Muscle of leg (tissue), 11 donors: ENCODE measurements around the gene MED17. TPM values are rescaled to one million over a fixed set of nuclear protein-coding genes. Genes with fewer than 3 reads are reported as not detected.
"Not testable (repeated sequence)": the region's sequence is repeated elsewhere in the genome, so short reads cannot be mapped to it uniquely, and the experiment has no call there.

Source experiments
- DNase-seq: peaks from one replicate; pipeline ENCODE4 v3.0.0; 2013
- H3K27ac ChIP-seq: one replicate; pipeline ENCODE4 v1.5.1; 2013; ENCODE audit warnings: mild to moderate bottlenecking, low read length, control low read depth
- H3K27me3 ChIP-seq: one replicate; pipeline ENCODE4 v1.6.1; 2013; ENCODE audit warnings: low read length; ENCODE audit not compliant: control insufficient read depth, insufficient read depth
- H3K36me3 ChIP-seq: one replicate; pipeline ENCODE4 v1.6.1; 2013; ENCODE audit warnings: low read length; ENCODE audit not compliant: control insufficient read depth, insufficient read depth
- H3K4me1 ChIP-seq: one replicate; pipeline ENCODE4 v1.6.1; 2013; ENCODE audit warnings: low read length; ENCODE audit not compliant: control insufficient read depth, insufficient read depth
- H3K4me3 ChIP-seq: one replicate; pipeline ENCODE4 v1.5.1; 2013; ENCODE audit warnings: low read length, control low read depth
- H3K9me3 ChIP-seq: replicated peaks from 2 replicates; pipeline ENCODE4 v1.6.1; 2013; ENCODE audit warnings: low read depth, low read length; ENCODE audit not compliant: control insufficient read depth
- WGBS: methylation state at CpG from one replicate; pipeline ENCODE4 v1.1.5; 2013; ENCODE audit warnings: missing lambda C conversion rate; ENCODE audit not compliant: insufficient coverage; 5-methylcytosine and 5-hydroxymethylcytosine counted together
- polyA plus RNA-seq, 8 donors: library from polyadenylated mRNA; unstranded; fragments of 120-200 nt; gene quantifications; one replicate each; pipeline versions ENCODE4 v1.2.1 to v1.2.3, GENCODE V29; 2013; ENCODE audit warnings: inconsistent platforms in 1 of 8, low replicate concordance in 1 of 8; ENCODE audit not compliant: insufficient read length in 8 of 8, insufficient read depth in 1 of 8
- total RNA-seq: library from RNA; stranded (reverse); fragments of 120-200 nt; gene quantifications from one replicate; pipeline ENCODE4 v1.2.4, GENCODE V29; 2013

The MED17 gene
- total and polyA plus RNA-seq, 9 donors = 18.0 to 31.9 (median 22.2) TPM

DNA sequence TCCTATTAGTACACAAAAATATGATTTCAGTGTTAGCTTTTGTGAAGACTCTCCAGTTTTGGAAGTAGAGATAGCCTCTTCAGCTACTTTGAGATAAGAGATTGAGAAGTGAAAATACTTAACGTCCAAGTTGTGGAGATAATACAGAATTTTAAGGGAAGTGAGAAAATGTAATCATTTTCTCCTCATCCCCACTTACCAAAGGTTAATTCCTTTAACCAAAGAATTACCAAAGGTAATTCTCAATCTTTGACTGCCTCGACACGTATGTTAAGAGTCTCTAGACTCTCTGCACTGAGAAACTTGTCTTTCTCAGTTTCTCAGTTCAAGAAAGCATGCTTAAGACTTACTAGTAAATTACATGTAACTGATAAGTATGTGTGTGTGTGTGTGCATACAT is 27.3 kb upstream of the MED17 start:
- Histone ChIP-seq H3K27ac (no peak overlapping the region), H3K4me3 (no peak overlapping the region), H3K27me3 (no peaks in the 10 kb centered on the region), H3K9me3 (no peaks in the 10 kb centered on the region), H3K36me3 (peaks cover 48% of the 10 kb centered on the region), H3K4me1 (no peaks in the 10 kb centered on the region)
- WGBS = no CpG with 5 or more reads among the region's 3 CpGs
- DNase-seq = no peak

DNA sequence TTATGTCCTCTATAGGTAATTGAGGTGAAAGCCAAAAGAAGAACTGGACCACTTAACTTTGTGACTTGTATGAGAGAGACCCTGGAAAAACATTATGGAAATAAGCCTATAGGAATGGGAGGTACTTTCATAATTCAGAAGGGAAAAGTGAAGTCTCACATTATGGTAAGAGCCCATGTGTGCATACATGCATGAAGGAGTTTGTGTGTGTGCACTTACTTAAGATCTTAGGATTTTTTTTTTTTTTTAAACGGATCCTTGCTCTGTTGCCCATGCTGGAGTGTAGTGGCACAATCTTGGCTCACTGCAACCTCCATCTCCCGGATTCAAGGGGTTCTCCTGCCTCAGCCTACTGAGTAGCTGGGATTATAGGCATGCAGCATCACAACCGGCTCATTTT is 26.8 kb upstream of the MED17 start:
- Histone ChIP-seq H3K27ac (no peak overlapping the region), H3K36me3 (peaks cover 49% of the 10 kb centered on the region), H3K4me3 (no peak overlapping the region), H3K9me3 (no peaks in the 10 kb centered on the region), H3K4me1 (no peaks in the 10 kb centered on the region), H3K27me3 (no peaks in the 10 kb centered on the region)
- no peak for DNase-seq
- 100% methylated on average over 1 of the region's 3 CpGs for WGBS

DNA sequence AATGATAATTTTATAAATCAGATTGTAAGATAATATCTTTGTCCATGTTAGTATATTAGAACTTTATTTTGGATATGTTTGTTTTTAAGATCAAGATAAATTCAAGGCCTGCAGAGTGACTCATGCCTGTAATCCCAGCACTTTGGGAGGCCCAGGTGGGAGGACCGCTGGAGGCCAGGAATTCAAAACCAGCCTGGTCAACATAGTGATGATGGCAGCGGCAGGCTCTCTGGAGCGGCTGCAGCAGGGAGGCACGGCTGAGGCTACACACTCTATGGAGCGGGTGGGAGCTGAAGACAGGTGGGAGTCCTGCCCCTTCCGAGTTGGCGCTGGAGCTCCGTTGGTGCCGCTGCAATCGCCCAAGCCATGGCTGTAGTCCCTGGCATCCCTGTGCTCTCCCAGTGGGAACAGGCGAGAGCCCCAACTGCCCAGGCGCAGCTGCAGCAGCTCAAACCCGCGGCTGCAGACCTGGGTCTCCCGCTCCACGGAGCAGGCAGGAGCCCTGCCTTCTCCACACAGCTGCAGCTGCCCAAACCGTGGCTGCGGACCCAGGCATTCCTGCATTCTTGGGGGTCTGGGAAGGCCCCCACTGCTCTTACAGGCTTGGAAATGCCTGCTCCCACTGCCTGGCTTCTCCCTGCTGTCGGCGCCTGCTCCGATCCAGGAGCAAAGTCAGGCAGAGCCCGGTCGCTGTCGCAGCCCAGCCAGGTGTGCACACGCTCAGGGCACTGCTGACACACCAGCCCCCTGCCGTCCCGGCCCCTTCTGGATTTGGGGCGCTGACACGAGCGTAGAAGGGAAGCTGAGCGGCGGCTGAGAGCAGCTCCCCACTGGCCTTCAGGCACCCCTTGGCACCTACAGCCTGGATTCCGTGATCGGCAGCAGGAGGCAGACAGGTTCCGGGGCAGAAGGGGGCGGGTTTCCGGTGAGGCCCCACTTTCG is 25.9 kb upstream of the MED17 start:
- Histone ChIP-seq H3K4me1 (no peaks in the 10 kb centered on the region), H3K36me3 (peaks cover 53% of the 10 kb centered on the region), H3K27ac (no peak overlapping the region), H3K4me3 (no peak overlapping the region), H3K9me3 (no peaks in the 10 kb centered on the region), H3K27me3 (no peaks in the 10 kb centered on the region)
- DNase-seq = no peak
- WGBS = 95% methylated on average over 37 of the region's 38 CpGs

DNA sequence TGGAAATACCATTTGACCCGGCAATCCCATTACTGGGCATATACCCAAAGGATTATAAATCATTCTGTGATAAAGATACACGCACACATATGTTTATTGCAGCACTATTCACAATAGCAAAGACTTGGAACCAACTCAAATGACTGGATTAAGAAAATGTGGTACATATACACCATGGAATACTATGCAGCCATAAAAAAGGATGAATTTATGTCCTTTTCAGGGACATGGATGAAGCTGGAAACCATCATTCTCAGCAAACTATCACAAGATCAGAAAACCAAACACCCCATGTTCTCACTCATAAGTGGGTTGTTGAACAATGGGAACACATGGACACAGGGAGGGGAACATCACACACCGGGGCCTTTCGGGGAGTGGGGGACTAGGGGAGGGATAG is 25.0 kb upstream of the MED17 start:
- WGBS = no CpG with 5 or more reads among the region's 4 CpGs
- H3K9me3 ChIP-seq, DNase-seq: not testable (repeated sequence)

DNA sequence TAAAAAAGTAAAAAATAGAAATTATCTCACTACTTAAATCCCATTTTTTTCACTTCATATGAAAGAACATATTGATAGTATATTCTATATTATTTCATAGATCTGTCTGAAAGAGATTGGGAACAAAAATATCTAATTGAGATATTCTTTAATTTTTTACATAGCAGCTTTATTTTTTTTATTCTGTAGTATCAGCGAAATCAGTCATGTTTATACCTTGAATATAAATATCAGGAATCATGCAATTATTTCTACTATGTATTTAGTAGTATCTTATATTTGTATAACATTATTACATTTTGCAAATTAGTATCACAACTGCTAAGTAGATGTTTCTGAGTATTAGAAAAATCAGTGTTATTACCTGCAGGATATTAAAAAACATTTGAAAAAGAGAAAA is 22.2 kb upstream of the MED17 start:
- Histone ChIP-seq H3K4me3 (no peak overlapping the region), H3K27ac (no peak overlapping the region), H3K27me3 (no peaks in the 10 kb centered on the region), H3K36me3 (peaks cover 48% of the 10 kb centered on the region), H3K4me1 (no peaks in the 10 kb centered on the region), H3K9me3 (no peaks in the 10 kb centered on the region)
- no CpG with 5 or more reads among the region's 1 CpG for WGBS
- DNase-seq = no peak

More for the DNA sequence above, 25.0 kb upstream of the MED17 start:
- not testable (repeated sequence) for H3K4me1 ChIP-seq, H3K4me3 ChIP-seq, H3K27me3 ChIP-seq, H3K27ac ChIP-seq
- H3K36me3 ChIP-seq = peaks cover 57% of the 10 kb centered on the region

DNA sequence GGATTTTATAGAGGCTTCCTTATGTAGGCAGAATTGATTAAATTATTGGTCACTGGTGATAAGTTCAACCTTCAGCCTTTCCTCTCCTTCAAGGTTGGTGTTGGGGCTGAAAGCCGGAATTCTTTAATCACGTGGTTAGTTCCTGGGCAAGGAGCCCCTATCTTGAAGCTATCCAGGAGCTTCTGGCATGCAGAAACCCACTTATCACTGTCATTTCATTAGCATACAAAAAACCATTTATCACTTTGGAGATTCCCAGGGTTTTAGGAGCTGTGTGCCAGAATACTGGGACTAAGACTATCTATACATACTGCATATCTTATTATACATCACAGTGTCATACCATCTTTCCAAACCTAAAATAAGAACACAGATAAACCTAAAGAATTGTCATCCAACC is 18.5 kb upstream of the MED17 start:
- DNase-seq = no peak
- no peaks in the 10 kb centered on the region for H3K27me3 ChIP-seq
- H3K9me3 ChIP-seq = no peaks in the 10 kb centered on the region
- no peak overlapping the region for H3K4me3 ChIP-seq
- WGBS = 100% methylated on average over 2 of the region's 2 CpGs
- H3K4me1 ChIP-seq = no peaks in the 10 kb centered on the region
- peaks cover 24% of the 10 kb centered on the region for H3K36me3 ChIP-seq
- H3K27ac ChIP-seq = no peak overlapping the region

DNA sequence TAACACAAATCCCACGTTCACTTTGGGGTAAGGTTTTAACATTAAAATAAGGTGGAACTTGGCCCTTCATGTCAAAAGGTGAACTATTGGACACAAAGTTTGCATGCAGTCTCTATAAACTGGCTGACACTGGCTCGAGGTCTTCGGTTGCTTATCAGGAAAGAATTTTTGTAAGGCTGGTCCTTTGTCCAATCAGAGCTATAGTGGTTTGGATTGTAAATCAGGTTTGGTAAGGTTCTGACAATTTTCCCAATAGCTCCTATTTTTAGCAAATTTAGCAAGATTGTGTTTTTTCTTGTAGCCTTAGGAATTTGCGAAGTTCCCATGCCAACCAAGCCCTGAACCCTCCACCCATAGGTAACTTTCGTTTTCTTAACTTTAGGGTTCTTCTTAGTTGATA is 17.6 kb upstream of the MED17 start:
- WGBS = 100% methylated on average over 1 of the region's 5 CpGs
- H3K4me3 ChIP-seq = no peak overlapping the region
- no peak overlapping the region for H3K27ac ChIP-seq
- H3K4me1 ChIP-seq = no peaks in the 10 kb centered on the region
- H3K9me3 ChIP-seq = no peaks in the 10 kb centered on the region
- no peak for DNase-seq
- H3K27me3 ChIP-seq = no peaks in the 10 kb centered on the region
- peaks cover 21% of the 10 kb centered on the region for H3K36me3 ChIP-seq

DNA sequence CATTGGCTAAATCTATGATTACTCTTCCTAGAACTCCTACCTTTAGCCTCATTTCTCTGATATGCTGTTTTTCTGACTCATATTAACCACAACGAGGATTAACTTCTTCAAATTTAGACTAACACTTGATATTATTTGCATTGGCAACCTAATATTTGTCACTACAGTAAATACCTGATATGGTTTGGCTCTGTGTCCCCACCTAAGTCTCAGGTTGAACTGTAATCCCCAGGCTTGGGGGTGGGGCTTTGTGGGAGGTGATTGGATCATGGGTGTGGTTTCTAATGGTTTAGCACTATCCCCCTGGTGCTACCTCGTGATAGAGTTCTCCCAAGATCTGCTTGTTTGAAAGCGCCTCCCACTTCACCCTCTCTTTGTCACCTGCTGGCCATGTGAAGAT is 17.1 kb upstream of the MED17 start:
- H3K4me3 ChIP-seq = no peak overlapping the region
- 100% methylated on average over 1 of the region's 3 CpGs for WGBS
- no peaks in the 10 kb centered on the region for H3K27me3 ChIP-seq
- H3K27ac ChIP-seq = no peak overlapping the region
- H3K9me3 ChIP-seq = no peaks in the 10 kb centered on the region
- peaks cover 20% of the 10 kb centered on the region for H3K36me3 ChIP-seq
- no peaks in the 10 kb centered on the region for H3K4me1 ChIP-seq
- DNase-seq = no peak

DNA sequence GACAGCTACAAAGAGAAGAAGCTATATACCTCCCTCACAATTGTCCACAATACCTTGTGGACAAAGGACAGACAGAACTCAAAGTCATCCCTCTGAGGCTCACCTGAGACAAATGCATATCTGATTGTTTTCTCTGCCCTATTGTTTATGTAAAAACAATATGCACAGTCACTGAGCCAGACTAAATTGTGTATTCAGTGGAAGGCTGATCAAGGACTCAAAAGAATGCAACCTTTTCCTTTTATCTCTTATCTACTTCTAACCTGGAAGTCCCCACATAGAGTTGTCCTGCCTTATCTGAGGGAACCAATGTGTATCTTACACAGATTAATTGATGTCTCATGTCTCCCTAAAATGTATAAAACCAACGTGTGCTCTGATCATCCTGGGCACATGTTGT is 13.9 kb upstream of the MED17 start:
- no peaks in the 10 kb centered on the region for H3K27me3 ChIP-seq
- 67% methylated on average over 1 of the region's 1 CpG for WGBS
- no peaks in the 10 kb centered on the region for H3K4me1 ChIP-seq
- no peak overlapping the region for H3K4me3 ChIP-seq
- H3K27ac ChIP-seq = no peak overlapping the region
- H3K36me3 ChIP-seq = peaks cover 4% of the 10 kb centered on the region
- DNase-seq = no peak
- H3K9me3 ChIP-seq = peaks cover 2% of the 10 kb centered on the region

DNA sequence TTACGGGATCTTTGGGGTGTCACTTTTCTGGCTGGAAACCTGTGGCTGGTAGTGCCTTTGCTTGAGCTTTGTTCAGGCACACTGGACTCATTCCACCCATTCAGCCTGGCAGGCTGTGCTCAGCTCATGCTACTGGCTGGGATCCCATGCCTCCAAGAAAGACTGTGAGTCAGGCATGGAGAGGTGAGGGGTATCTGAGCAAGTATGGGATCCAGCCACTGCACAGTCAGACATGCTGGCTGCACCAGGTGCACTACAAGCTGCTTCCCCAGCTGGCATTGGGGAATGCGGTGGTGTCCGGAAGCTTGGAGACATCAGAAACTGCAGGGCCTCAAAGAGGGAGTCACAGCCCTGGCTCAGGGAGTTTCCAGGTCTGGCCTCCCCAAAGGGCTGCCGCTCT is 12.0 kb upstream of the MED17 start:
- H3K27me3 ChIP-seq = no peaks in the 10 kb centered on the region
- no peaks in the 10 kb centered on the region for H3K36me3 ChIP-seq
- H3K4me3 ChIP-seq = no peak overlapping the region
- no peak for DNase-seq
- H3K27ac ChIP-seq = no peak overlapping the region
- H3K9me3 ChIP-seq = peaks cover 2% of the 10 kb centered on the region
- no peaks in the 10 kb centered on the region for H3K4me1 ChIP-seq
- WGBS = 95% methylated on average over 3 of the region's 4 CpGs
